IPS DF 19.7 (cell line): ENCODE results near the gene ROGDI.

Source experiments
- DNase-seq: peaks from one replicate; pipeline ENCODE4 v3.0.0-alpha.2; 2013; ENCODE audit warnings: low read depth, low spot score

ROGDI gene

GRCh38 chr16:4801962-4802658, at the start of gene ROGDI:
TSS of gene ROGDI (minus strand) at chr16:4802633. CDS start at chr16:4802571, 62 bp downstream.
- DNase-seq, result no peak

GRCh38 chr16:4850211-4850610, 47.8 kb upstream of the ROGDI start:
- DNase-seq, result no peak

GRCh38 chr16:4847774-4848587, 45.5 kb upstream of the ROGDI start:
- no peak for DNase-seq

GRCh38 chr16:4846901-4847773, 44.7 kb upstream of the ROGDI start, which contains the start of the genes GLYR1 and UBN1:
TSS of gene GLYR1 (minus strand) at chr16:4847288. CDS start at chr16:4847265, 23 bp downstream.
TSS of gene UBN1 (plus strand) at chr16:4847481. CDS start at chr16:4852918, 5,437 bp downstream.
- DNase-seq, result peak; percentile 84

- no peak for DNase-seq
Observed at GRCh38 chr16:4846503-4846900, 44.1 kb upstream of the ROGDI start.

GRCh38 chr16:4840984-4841383, 38.6 kb upstream of the ROGDI start:
- no peak for DNase-seq

GRCh38 chr16:4839942-4840341, 37.5 kb upstream of the ROGDI start:
- no peak for DNase-seq

GRCh38 chr16:4837733-4838501, 35.5 kb upstream of the ROGDI start:
- DNase-seq, result no peak

- DNase-seq, result no peak
Observed at GRCh38 chr16:4836727-4837126, 34.3 kb upstream of the ROGDI start.

GRCh38 chr16:4833584-4833983, 31.2 kb upstream of the ROGDI start:
- DNase-seq, result no peak

- DNase-seq, result no peak
Observed at GRCh38 chr16:4832698-4833343, 30.4 kb upstream of the ROGDI start.

- DNase-seq, result no peak
Observed at GRCh38 chr16:4831616-4832015, 29.2 kb upstream of the ROGDI start.

- no peak for DNase-seq
Observed at GRCh38 chr16:4830408-4830807, 28.0 kb upstream of the ROGDI start.

GRCh38 chr16:4828567-4829321, 26.3 kb upstream of the ROGDI start:
- DNase-seq, result no peak

GRCh38 chr16:4826980-4827379, 24.5 kb upstream of the ROGDI start:
- DNase-seq, result no peak

GRCh38 chr16:4826526-4826925, 24.1 kb upstream of the ROGDI start:
- no peak for DNase-seq

GRCh38 chr16:4825196-4825595, 22.8 kb upstream of the ROGDI start:
- DNase-seq, result no peak

- DNase-seq, result no peak
Observed at GRCh38 chr16:4820652-4821051, 18.2 kb upstream of the ROGDI start.

- no peak for DNase-seq
Observed at GRCh38 chr16:4814542-4815173, 12.2 kb upstream of the ROGDI start.
